HepG2 (cell line): ENCODE data around the gene NDFIP2.

ENCODE experiments used
- DNMT1 ChIP-seq: sonication (generic); formaldehyde crosslinking; IDR thresholded peaks from 2 replicates; pipeline ENCODE4 v1.5.1; 2020; ENCODE audit warnings: mild to moderate bottlenecking, missing genetic modification reagents
- EP300 ChIP-seq, 3 experiments: sonication (generic) in 1 of 3; formaldehyde crosslinking in 1 of 3; IDR thresholded peaks; 2 replicates each; pipeline versions ENCODE4 v1.5.1 to v1.6.1; 2011 to 2020; ENCODE audit warnings: low read depth in 2 of 3, low read length in 2 of 3, borderline replicate concordance in 1 of 3, improper control_type of control experiment in 1 of 3, mild to moderate bottlenecking in 1 of 3, missing genetic modification reagents in 1 of 3, moderate library complexity in 1 of 3
- POLR2A ChIP-seq, 2 experiments: IDR thresholded peaks; 2 replicates each; pipeline ENCODE4 v1.6.1; 2011; ENCODE audit warnings: low read depth in 2 of 2, low read length in 2 of 2, mild to moderate bottlenecking in 1 of 2, moderate library complexity in 1 of 2; ENCODE audit not compliant: insufficient read depth in 1 of 2
- USF2 ChIP-seq, 2 experiments: sonication (generic) in 1 of 2; formaldehyde crosslinking in 1 of 2; IDR thresholded peaks; 2 replicates each; pipeline versions ENCODE4 v1.5.1 to v1.6.1; 2011 to 2020; ENCODE audit warnings: borderline replicate concordance in 1 of 2, low read depth in 1 of 2, low read length in 1 of 2, mild to moderate bottlenecking in 1 of 2, missing genetic modification reagents in 1 of 2, moderate library complexity in 1 of 2
- ZNF589 ChIP-seq: sonication (generic); formaldehyde crosslinking; conservative IDR thresholded peaks from 2 replicates; pipeline ENCODE4 v1.8.0; 2022; ENCODE audit warnings: mild to moderate bottlenecking, moderate library complexity, missing genetic modification reagents
- TF ChIP-seq, protein P1 (sequence below): sonication (generic); formaldehyde crosslinking; IDR thresholded peaks from 2 replicates; pipeline ENCODE4 v1.8.1; 2023; ENCODE audit warnings: missing genetic modification reagents, inconsistent platforms, borderline replicate concordance

DNA sequence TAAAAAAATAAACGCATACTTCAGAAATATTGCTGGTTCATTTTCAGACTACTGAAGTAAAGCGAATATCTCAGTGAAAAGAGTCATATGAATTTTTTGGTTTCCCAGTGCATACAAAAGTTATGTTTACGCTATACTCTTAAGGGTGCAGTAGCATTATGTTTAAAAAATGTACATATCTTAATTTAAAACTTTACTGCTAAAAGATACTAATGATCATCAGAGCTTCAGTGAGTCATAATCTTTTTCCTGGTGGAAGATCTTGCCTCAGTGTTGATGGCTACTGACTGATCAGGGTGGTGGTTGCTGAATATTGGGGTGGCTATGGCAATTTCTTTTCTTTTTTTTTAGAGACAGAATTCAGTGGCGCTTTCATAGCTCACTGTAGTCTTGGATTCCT lies 48.9 kb downstream of the NDFIP2 start:
- TF ChIP-seq, protein P1, sequence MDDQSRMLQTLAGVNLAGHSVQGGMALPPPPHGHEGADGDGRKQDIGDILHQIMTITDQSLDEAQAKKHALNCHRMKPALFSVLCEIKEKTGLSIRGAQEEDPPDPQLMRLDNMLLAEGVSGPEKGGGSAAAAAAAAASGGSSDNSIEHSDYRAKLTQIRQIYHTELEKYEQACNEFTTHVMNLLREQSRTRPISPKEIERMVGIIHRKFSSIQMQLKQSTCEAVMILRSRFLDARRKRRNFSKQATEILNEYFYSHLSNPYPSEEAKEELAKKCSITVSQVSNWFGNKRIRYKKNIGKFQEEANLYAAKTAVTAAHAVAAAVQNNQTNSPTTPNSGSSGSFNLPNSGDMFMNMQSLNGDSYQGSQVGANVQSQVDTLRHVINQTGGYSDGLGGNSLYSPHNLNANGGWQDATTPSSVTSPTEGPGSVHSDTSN (CRISPR knock-in tag): no peak
- TF ChIP-seq EP300 (IDR thresholded peaks at IDR 0.05; ENCODE audit: low read depth in 2 of 2, low read length in 2 of 2): no peak
- no peak for TF ChIP-seq EP300 (CRISPR knock-in tag; IDR thresholded peaks at IDR 0.05; ENCODE audit: borderline replicate concordance)
- TF ChIP-seq DNMT1: no peak
- no peak for TF ChIP-seq ZNF589
- TF ChIP-seq USF2 (IDR thresholded peaks at IDR 0.05; ENCODE audit: low read depth, low read length): no peak
- TF ChIP-seq USF2 (CRISPR knock-in tag; IDR thresholded peaks at IDR 0.05; ENCODE audit: borderline replicate concordance): no peak
- no peak for TF ChIP-seq POLR2A (IDR thresholded peaks at IDR 0.05; ENCODE audit: insufficient read depth in 1 of 2, low read depth in 2 of 2, low read length in 2 of 2)
